ENCODE results near the gene ARL2BP. TPM values are rescaled to one million over a fixed set of nuclear protein-coding genes. Genes with fewer than 3 reads are reported as not detected.

ARL2BP gene
- total and polyA plus RNA-seq, 2 experiments from 2014 or later = 111 to 116 TPM

- H3K36me3 ChIP-seq (ENCODE audit: low read depth) = peaks cover 69% of the 10 kb centered on the region
- H3K27me3 ChIP-seq (replicated peaks; ENCODE audit: insufficient read depth) = no peaks in the 10 kb centered on the region
- no peaks in the 10 kb centered on the region for H3F3A ChIP-seq (ENCODE audit: insufficient read depth)
- H3K4me3 ChIP-seq = no peak overlapping the region
- H3K27ac ChIP-seq = no peak overlapping the region
- WGBS, 2 experiments (ENCODE audit: low coverage in 1 of 2, low lambda C conversion rate in 2 of 2, missing lambda C conversion rate in 2 of 2) = 99 to 100% methylated on average over 5 of the region's 5 CpGs
- H4K20me1 ChIP-seq (ENCODE audit: insufficient read depth) = no peaks in the 10 kb centered on the region
- no peaks in the 10 kb centered on the region for H3K4me1 ChIP-seq (ENCODE audit: insufficient read depth)
- H2AFZ ChIP-seq = no peak overlapping the region
- peaks cover 43% of the 10 kb centered on the region for H3K79me2 ChIP-seq (ENCODE audit: insufficient read depth)
- TF ChIP-seq EZH2phosphoT487 (IDR thresholded peaks at IDR 0.05; ENCODE audit: insufficient read depth, low read depth) (no peak), EZH2 (IDR thresholded peaks at IDR 0.05; ENCODE audit: insufficient read depth, poor library complexity, severe bottlenecking) (no peak)
- H3K9me2 ChIP-seq (ENCODE audit: insufficient read depth) = no peaks in the 10 kb centered on the region
- no peak for DNase-seq
- no peaks in the 10 kb centered on the region for H3K9me3 ChIP-seq (ENCODE audit: low read depth)
- no peak overlapping the region for H3K9ac ChIP-seq
- in situ Hi-C loops (cut with MboI) = no loop called here
- H3K4me2 ChIP-seq (ENCODE audit: unreplicated experiment) = no peak overlapping the region
Observed at GRCh38 chr16:57209780-57210179, 35.3 kb upstream of the ARL2BP start.

DNA sequence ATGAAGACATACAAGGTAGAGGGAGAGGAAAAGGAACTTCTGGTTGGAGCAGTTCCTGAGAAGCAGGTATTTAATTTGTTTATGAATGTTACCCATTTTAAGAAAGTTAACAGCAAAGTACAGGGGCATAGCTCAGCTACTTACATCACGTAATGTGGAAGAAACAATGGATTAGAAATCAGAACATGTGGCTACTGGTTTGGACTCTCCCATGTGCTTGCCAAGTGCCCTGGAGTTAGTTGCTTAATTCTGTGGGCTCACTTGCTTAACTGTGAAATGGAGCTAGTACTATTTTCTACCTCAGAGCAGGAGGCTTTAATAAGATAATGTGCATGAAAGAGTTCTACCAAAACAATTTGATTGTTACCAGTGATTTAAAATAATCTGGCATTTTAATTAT is 31.6 kb upstream of the ARL2BP start:
- Histone ChIP-seq H3F3A (ENCODE audit: insufficient read depth) (0 out of 2 replicates have a peak, but pooled peaks cover 9% of the 10 kb centered on the region), H3K27ac (no peak overlapping the region), H3K4me1 (ENCODE audit: insufficient read depth) (no peaks in the 10 kb centered on the region), H3K9me2 (ENCODE audit: insufficient read depth) (no peaks in the 10 kb centered on the region), H3K79me2 (ENCODE audit: insufficient read depth) (peaks cover 20% of the 10 kb centered on the region), H3K9ac (no peak overlapping the region), H3K36me3 (ENCODE audit: low read depth) (peaks cover 86% of the 10 kb centered on the region), H3K9me3 (ENCODE audit: low read depth) (no peaks in the 10 kb centered on the region), H2AFZ (no peak overlapping the region), H3K4me3 (no peak overlapping the region), H4K20me1 (ENCODE audit: insufficient read depth) (no peaks in the 10 kb centered on the region), H3K4me2 (ENCODE audit: unreplicated experiment) (no peak overlapping the region), H3K27me3 (replicated peaks; ENCODE audit: insufficient read depth) (no peaks in the 10 kb centered on the region)
- 87 to 96% methylated on average over 1 of the region's 1 CpG for WGBS, 2 experiments (ENCODE audit: low coverage in 1 of 2, low lambda C conversion rate in 2 of 2, missing lambda C conversion rate in 2 of 2)
- no peak for DNase-seq
- TF ChIP-seq EZH2 (IDR thresholded peaks at IDR 0.05; ENCODE audit: insufficient read depth, poor library complexity, severe bottlenecking) (no peak), EZH2phosphoT487 (IDR thresholded peaks at IDR 0.05; ENCODE audit: insufficient read depth, low read depth) (no peak)
- in situ Hi-C loops (cut with MboI) = no loop called here

DNA sequence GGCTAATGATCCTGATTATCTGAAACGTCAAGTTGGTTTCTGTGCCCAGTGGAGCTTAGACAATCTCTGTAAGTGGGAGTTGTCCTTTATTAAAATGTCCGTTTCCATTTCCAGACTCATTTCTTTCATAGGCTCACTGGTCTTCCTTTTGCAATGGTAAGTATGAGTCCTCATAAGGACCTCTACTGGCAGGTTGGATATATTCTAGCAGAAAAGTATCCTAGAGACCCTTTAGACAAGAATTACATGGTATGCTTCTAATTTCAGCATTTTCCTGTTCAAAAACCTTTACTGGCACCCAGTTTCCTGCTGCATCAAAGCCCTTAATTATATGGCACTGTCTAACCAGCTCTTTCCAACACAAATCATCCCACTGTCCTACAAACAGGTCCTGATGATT is 28.1 kb upstream of the ARL2BP start:
- H3K36me3 ChIP-seq (ENCODE audit: low read depth) = peaks cover 94% of the 10 kb centered on the region
- H3K4me2 ChIP-seq (ENCODE audit: unreplicated experiment) = no peak overlapping the region
- 73 to 79% methylated on average over 2 of the region's 2 CpGs for WGBS, 2 experiments (ENCODE audit: low coverage in 1 of 2, low lambda C conversion rate in 2 of 2, missing lambda C conversion rate in 2 of 2)

DNA sequence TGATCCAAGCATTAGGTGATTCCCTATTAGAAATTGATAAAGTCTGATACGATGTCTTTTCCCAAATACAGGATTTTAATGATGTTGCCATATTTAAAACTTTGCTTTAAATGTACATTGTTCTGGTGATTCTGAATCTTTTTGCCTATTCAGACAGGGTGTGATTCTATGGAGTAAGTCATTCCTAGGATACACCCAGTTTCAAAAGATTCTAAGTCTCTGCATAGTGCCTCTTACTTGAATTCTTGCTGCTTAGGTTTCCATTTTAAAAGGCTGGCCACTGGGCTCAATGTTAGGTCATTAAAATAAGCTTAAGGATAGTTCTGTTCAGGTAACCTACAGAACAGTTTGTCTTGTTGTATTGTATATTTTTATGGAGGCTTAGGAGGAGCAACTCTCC is 22.0 kb upstream of the ARL2BP start:
- no peak for DNase-seq
- in situ Hi-C loops (cut with MboI) = no loop called here
- TF ChIP-seq EZH2 (IDR thresholded peaks at IDR 0.05; ENCODE audit: insufficient read depth, poor library complexity, severe bottlenecking) (no peak), EZH2phosphoT487 (IDR thresholded peaks at IDR 0.05; ENCODE audit: insufficient read depth, low read depth) (no peak)
- no peaks in the 10 kb centered on the region for H3F3A ChIP-seq (ENCODE audit: insufficient read depth)
- no peak overlapping the region for H3K9ac ChIP-seq
- H3K27ac ChIP-seq = no peak overlapping the region
- peaks cover 6% of the 10 kb centered on the region for H3K79me2 ChIP-seq (ENCODE audit: insufficient read depth)
- no peaks in the 10 kb centered on the region for H3K27me3 ChIP-seq (replicated peaks; ENCODE audit: insufficient read depth)
- H3K36me3 ChIP-seq (ENCODE audit: low read depth) = peaks cover 71% of the 10 kb centered on the region
- peaks cover 8% of the 10 kb centered on the region; the same call in 1 of the 2 replicates for H3K4me1 ChIP-seq (ENCODE audit: insufficient read depth)
- H2AFZ ChIP-seq = no peak overlapping the region
- no peaks in the 10 kb centered on the region for H4K20me1 ChIP-seq (ENCODE audit: insufficient read depth)
- H3K4me2 ChIP-seq (ENCODE audit: unreplicated experiment) = no peak overlapping the region
- H3K4me3 ChIP-seq = no peak overlapping the region
- WGBS, 2 experiments (ENCODE audit: low coverage in 1 of 2, low lambda C conversion rate in 2 of 2, missing lambda C conversion rate in 2 of 2) = 91 to 94% methylated on average over 1 of the region's 1 CpG
- H3K9me2 ChIP-seq (ENCODE audit: insufficient read depth) = no peaks in the 10 kb centered on the region
- no peaks in the 10 kb centered on the region for H3K9me3 ChIP-seq (ENCODE audit: low read depth)

More for the DNA sequence above, 28.1 kb upstream of the ARL2BP start:
- H3K79me2 ChIP-seq (ENCODE audit: insufficient read depth) = peaks cover 22% of the 10 kb centered on the region
- H3K4me1 ChIP-seq (ENCODE audit: insufficient read depth) = no peaks in the 10 kb centered on the region
- no peak overlapping the region for H2AFZ ChIP-seq
- 0 out of 2 replicates have a peak, but pooled peaks cover 9% of the 10 kb centered on the region for H3F3A ChIP-seq (ENCODE audit: insufficient read depth)
- no peak for DNase-seq
- H3K4me3 ChIP-seq = no peak overlapping the region
- no peaks in the 10 kb centered on the region for H3K9me3 ChIP-seq (ENCODE audit: low read depth)
- in situ Hi-C loops (cut with MboI) = no loop called here
- no peak overlapping the region for H3K9ac ChIP-seq
- no peaks in the 10 kb centered on the region for H3K9me2 ChIP-seq (ENCODE audit: insufficient read depth)
- TF ChIP-seq EZH2 (IDR thresholded peaks at IDR 0.05; ENCODE audit: insufficient read depth, poor library complexity, severe bottlenecking) (no peak), EZH2phosphoT487 (IDR thresholded peaks at IDR 0.05; ENCODE audit: insufficient read depth, low read depth) (no peak)
- no peak overlapping the region for H3K27ac ChIP-seq
- H4K20me1 ChIP-seq (ENCODE audit: insufficient read depth) = no peaks in the 10 kb centered on the region
- no peaks in the 10 kb centered on the region for H3K27me3 ChIP-seq (replicated peaks; ENCODE audit: insufficient read depth)

Data from GM23248 (cell line).